AG09319 (cell line): ENCODE results near the gene ADPRH.
"Not testable (repeated sequence)": the region's sequence is repeated elsewhere in the genome, so short reads cannot be mapped to it uniquely, and the experiment has no call there.

Experiments used
- DNase-seq: peaks from one replicate; pipeline ENCODE4 v3.0.0-alpha.2; 2010; ENCODE audit warnings: low read depth; ENCODE audit errors: extremely low read depth
- CTCF ChIP-seq: IDR thresholded peaks from 2 replicates; pipeline ENCODE4 v1.5.1; 2011; ENCODE audit warnings: low read depth, mild to moderate bottlenecking, inconsistent platforms, low read length, moderate library complexity

The ADPRH gene

DNA sequence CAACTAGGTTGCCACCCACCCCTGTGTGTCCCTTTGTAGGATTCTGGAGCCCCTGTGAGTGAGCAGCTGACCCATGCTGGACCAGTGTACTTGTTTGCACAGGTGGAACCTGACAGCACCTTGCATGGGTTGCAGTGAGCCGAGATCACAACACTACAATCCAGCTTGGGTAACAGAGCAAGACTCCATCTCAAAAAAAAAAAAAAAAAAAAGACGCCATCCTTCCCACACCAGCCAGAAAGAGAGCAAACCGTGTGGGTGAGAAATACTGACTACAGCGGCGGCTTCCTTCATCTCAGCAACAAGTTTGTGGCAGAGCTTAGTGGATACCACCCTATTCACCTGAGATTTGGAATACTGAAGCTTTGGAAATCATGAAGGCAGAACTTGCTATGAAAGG lies 19.1 kb upstream of the ADPRH start:
- no peak for DNase-seq
- TF ChIP-seq CTCF, result no peak

- no peak for DNase-seq
- no peak for TF ChIP-seq CTCF
Measured at GRCh38 chr3:119562307-119562961, 16.9 kb upstream of the ADPRH start.

- DNase-seq, result not testable (repeated sequence)
Measured at GRCh38 chr3:119563334-119563733, 16.0 kb upstream of the ADPRH start.

- DNase-seq, result no peak
- TF ChIP-seq CTCF, result no peak
Measured at GRCh38 chr3:119569156-119569555, 10.1 kb upstream of the ADPRH start.

GRCh38 chr3:119570229-119570628 lies 9.1 kb upstream of the ADPRH start:
- DNase-seq, result no peak
- no peak for TF ChIP-seq CTCF

DNA sequence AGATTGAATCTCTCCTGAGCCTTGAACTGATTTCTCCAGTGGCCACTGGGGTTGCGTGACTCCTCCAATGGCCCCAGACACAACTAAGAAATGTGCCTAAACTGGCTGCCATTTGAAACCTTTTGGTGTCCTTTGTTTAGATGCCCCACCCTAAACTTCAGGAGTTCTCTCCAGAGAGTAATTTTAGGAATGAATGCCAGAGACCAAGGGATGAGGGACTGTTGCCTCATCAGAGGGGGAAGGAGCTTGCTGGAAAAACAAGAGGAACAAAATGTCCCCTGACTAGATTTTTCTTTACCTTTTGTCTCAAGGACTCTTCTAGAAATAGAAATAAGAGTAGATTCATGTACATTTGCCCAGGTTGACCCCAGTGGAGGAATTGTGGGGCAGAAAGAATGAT lies 8.1 kb upstream of the ADPRH start:
- no peak for TF ChIP-seq CTCF
- no peak for DNase-seq

GRCh38 chr3:119571688-119572087 lies 7.6 kb upstream of the ADPRH start:
- no peak for DNase-seq
- TF ChIP-seq CTCF, result no peak

DNA sequence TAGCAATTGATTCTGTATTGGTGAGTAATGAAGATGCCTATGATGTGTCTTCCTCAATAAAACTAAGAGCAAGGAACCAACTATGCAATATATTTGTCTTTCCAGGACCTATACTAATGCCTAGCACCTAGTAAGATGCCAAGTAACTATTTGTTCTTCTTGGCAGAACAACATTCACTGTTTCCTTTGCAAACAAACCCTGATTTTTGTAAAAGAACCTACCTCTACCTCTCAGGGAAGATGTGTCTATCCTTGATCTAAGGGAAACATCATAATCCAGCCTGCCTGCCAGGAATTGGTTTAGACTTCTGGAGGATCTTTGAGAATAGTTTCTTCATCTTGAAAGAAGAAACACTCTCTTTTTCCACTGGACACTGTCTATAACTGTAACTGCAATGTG lies 3.8 kb upstream of the ADPRH start:
- TF ChIP-seq CTCF, result no peak
- no peak for DNase-seq
